ENCODE results near the gene ZNF423.

ZNF423 gene

DNA sequence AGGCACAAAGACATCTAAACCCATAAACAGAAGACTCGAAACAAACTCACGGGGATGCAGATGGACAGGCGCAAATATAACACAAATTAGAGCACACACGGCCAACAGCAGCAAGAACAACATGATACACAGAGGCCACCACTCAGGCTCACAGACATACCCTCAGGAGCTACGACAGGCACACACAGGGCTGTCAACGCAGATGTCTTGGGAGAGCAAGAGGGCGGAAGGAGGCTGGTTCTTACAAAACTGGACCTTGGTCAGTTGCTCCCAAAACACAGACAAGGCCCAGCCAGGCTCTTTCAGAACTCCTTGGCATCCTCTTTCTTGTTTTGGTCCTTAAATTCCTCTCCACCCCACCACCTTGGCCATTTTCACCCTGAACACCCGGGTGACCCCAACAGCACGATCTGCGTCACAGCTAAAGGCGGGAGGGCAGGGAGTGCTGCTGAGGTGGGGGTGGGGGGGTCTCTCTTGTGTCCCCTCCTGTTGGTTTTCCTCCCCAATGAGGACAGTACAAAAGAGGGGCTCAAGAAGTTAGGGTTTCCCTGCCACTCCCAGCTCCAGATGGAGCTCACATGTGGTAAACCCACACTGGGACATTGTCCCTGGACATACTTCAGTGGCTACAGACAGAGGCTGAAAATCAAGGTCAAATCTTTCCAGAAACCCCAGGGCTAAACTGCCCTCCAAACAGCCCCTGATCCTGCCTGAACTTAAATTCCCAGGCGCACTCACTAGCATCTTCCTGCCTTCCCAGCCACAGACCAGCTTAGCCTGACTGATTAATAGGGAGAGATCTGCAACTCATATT, 261.0 kb downstream of the ZNF423 start:
- no peak for DNase-seq

DNA sequence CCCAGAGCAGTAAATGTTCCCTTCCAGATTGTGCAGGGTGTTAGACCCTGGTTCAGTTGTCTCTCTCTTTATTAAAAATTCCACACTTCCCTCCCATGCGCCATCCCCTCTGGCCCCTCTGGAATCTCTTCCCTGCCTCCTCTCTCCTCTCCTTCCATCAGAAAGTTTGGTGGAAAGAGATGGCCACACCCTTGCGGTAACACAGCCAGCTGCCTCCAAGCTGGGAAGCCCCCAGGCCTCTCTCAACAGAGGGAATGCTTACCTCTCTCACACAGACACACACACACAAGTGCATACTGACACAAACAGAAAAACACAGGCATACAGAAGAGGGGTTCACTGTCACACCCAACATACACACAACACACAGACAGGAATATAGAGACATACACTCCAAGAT, 261.8 kb downstream of the ZNF423 start:
- DNase-seq = no peak

DNA sequence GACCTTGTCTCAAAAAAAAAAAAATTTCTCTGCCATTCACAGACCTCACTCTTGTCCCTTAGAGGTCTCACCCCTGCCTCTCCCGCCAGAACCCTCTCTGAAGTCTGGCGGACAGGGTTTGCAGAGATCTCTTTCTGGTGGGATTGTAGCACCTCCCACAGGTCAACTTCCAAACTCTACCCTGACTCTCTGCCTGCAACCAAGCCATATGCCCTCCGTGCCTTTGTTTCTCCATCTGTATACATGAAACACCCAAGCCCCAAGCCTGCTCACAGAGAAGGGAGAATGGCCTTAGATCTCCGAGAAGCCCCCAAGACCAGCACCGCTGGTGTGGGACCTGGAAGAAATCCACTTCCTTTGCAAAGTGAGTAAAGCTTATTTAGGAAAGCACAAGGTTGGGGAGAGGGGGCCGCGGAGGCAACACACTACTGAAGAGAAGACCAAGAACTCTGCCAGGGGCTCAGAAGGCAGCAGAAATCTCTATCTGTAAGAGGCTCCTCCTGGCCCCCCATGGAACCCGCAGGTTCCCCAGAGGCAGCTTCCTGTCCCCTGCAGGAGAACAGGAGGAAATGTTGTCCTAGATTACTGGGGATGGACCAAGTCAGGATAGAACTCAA, 262.4 kb downstream of the ZNF423 start:
- no peak for DNase-seq

DNA sequence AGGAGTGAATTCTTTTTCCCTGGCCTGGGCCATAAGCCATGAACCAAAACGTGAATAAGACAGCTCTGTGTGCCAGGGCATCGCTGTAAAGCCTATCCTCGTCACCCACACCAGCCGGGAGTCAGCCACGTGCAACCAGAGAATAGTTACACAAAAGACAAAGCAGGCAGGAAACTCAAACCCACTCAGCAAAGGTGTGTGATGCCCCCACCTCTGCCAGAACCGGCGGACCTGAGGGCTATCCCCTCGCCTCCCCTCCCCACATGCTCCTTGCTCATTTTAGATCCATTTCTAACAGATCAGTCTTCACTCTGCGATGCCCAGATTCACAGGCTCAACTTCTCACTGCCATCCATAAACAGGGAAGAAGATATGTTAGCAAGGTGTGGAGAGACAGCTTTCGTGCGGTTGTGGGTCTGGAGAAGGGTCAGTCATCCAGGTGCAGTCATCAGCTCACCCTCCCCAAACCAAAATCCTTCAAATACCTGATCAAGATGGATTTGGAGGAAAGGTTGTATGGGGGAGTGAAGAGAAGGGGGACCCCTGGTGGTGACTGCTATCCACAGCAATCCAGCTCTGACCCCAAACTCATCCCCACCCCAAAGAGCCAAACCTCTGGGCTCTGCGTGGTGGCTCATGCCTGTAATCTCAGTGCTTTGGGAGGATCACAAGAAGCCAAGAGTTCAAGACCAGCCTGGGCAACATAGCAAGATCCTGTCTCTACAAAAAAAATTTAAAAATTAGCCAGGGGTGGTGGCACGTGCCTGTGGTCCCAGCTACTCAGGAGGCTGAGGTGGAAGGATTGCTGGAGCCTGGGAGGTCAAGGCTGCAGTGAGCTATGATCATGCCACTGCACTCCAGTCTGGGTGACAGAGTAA, 263.1 kb downstream of the ZNF423 start:
- peak; percentile 31 for DNase-seq

DNA sequence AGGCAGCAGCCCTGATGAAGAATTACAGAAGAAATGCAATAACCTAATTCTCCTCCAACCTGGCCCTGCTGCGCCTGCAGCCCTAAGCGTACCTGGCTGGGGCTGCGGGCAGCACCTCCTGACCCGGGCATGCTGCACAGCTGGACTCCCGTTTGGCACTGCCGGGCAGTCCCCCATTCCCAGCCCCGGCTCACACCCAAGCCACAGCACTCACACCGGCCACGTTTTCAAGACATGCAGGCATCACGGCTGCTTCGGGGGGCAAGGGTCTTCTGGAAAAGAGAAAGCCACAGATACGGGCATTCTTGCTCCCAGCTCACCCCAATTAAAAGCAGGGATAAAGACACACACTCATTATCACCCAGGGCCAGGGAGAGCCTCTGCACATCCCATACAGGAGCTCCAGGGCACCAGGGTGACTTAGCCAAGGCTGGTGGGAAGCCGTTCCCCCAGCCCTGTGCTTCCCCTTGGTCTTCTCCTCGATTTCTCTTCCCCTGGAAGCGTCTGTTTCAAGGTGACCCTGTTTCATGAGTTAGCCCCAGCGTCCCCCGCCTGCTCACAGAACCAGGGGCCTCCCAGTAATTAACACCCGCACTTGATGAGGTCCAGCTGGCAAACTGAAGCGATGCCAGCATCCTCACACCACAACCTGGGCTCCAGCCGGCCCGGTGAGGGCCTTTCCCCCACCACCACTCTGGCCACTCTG, 265.6 kb downstream of the ZNF423 start:
- no peak for DNase-seq

DNA sequence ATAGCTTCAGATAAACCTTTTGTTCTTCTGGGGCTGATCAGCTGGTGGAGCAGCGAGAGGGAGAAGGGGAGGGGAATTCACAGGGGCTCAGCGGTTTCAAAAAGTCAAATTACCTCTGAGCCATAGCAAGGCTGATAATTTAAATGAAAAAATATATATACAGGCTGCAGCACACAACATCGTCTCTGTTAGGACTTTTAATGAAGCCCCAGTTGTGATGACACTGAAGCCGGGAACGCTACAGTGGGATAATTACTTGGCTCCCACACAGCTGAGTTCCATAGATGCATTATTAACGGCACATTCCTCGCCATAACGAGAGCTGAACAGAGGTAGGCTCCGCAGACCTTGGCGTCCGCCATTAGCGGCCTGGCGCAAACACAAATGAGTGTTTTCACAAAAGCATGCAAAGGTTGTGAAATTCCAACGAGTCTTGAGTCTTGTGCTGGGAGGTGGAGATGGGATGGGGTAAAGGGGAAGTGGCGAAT, 266.3 kb downstream of the ZNF423 start:
- no peak for DNase-seq

DNA sequence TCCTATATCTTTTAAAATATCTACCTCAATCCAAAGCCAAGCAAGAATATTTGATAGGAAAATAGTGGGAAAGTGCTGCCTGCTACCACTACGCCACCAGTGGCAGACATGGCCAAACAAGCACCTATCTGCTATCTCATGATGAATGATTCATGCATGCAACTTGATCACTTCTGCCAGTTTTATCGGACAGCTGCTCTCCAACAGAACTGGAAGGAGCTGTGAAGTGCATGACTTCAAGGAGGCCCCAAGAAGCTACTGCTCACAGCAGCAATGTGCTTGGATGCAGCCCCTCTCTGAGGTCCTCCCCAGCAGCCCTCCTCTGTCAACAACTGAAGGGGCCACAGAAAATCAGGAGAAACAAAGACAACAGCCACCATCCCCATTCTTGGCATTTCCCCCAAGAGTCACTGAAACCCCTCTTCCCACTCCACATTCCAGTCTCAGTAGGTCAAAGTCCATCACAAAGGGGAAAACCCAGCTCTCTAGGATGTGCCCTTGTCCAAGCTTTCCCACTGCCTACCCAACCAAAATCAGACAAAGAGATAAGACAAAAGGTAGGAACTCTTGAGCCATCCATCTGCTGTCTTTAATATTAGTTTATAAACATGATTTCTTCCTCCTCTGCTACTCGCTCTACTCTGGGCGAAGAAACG, 267.1 kb downstream of the ZNF423 start:
- DNase-seq = no peak

DNA sequence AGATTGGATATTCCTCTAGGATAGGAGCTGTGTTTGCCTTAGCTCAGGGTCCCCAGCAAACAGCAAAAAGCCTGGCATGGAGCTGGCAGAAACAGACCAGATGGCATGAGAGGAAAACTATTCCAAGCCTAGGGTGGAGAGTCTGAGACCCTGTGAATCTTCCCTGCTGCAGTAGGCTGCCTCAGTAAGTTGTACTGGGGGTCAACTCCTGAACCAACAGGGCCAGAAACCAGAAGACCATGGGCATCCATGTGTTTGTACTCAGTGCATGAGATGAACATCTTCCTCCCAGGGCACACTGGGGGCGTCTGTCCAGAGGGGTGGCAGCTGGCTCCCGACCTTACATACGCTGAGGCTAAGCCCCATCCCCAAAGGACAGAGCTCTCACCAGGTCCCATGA, 267.9 kb downstream of the ZNF423 start:
- no peak for DNase-seq

DNA sequence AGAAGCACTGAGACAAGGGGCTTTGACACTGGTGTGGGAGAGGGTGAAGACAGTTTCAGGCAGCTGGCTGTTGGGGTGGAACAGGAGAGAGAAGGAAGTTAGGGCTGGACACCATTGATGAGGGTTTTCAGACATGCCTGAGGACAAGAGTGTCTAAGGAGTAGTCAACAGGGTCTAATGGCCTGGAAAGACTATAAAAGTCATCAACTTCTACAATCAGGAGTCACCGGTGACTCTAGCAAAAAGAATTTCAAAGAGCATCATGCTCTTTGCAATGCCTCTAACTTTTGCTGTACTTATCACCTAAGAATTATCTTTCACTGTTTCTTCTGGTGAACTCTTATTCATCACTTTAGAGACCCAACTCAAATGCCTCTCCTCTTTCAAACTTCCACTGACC, 268.4 kb downstream of the ZNF423 start:
- no peak for DNase-seq

DNA sequence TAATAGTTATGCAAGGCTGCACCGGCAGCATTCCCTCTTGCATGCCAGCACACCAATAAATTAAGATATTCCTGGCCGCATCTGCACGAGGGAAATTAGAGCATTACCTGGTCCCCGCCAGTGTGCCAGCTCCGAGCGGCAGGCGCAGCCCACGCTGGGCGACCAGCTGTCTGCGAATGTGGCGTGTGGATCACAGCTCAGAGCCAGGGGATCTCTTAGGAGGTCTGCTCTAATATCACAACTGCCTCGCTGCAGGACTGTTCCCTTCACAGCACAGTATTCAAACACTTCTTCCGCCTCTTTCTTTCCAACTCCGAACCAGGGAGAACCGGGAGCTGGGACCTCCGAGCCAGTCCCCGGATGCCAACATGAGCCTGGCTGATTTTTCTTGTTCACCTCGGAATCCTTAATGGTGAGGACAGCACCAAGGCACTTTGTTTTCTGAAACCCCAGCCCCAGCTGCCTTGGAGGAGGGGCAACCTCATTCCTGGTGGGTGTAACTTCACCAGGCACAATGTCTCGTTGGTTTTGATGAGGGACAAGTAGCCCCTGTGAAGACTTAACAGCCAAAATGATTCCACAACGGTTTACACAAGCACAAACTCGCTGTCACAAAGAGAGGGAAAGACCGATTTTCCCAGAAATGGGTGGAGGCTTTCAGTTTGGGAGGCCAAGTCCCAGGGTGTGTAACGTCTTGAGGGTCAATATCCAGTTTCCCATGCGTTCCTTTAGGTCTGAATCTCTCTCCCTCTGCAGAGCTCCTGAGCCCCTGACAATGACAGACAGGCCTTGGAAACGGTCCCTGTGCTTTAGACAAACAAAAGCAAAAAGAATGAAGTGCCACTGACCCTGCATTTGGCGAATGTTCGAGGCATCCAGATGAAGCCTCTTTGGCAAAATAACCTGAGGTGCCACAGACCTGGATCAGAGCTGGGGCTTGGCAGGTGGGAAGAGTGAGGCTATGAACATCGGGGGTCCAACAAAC, 269.2 kb downstream of the ZNF423 start:
- no peak for DNase-seq

DNA sequence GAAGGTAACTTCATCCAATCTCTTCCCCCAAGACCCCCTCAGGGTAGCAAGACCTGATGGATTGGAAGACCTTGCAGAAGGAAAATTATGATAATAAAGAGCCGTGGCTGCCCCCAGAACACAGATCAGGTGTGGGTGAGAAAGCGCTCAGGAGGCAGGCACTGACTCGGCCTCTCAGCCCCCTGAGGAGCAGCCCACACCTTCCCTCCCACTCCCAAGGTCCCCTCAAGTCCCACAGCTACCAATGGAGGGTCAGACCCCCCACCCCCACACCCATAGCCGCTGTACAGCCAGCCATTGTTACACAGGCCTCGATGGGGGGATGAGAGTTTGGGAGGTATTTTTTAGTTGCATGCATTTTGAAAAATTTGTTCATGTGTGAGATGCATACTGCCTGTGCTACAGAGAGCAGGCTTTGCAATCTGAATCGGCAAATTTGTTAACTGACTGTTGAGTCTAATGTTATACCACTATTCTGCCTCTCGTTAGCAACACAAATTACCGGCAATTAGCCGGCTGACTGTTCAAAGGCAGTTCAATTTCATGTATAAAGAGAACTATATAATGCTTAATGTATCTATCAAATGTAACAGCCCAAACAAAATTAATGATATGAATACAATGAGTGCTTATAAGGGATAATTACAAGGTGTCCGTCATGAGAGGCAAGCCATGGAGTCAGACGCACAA, 270.6 kb downstream of the ZNF423 start:
- no peak for DNase-seq

DNA sequence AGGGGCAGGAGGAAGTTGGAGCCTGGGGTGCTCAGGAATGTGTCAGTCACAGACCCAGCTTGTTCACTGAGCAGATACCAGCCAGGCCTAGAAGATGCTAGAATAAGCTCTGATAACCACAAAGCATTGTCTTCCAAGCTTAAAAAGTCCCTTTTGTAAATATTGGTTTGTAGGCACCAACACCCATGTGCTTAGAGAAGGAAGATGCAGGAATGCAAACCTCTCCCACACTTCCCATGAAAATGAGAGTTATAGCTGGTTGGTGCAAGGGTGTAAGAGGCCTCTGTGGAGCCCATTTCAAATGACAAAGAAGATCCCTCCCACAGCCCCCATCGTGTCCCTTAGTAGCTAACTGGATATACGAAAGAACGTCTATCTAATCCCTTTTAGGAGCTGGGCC, 272.0 kb downstream of the ZNF423 start:
- DNase-seq = no peak

DNA sequence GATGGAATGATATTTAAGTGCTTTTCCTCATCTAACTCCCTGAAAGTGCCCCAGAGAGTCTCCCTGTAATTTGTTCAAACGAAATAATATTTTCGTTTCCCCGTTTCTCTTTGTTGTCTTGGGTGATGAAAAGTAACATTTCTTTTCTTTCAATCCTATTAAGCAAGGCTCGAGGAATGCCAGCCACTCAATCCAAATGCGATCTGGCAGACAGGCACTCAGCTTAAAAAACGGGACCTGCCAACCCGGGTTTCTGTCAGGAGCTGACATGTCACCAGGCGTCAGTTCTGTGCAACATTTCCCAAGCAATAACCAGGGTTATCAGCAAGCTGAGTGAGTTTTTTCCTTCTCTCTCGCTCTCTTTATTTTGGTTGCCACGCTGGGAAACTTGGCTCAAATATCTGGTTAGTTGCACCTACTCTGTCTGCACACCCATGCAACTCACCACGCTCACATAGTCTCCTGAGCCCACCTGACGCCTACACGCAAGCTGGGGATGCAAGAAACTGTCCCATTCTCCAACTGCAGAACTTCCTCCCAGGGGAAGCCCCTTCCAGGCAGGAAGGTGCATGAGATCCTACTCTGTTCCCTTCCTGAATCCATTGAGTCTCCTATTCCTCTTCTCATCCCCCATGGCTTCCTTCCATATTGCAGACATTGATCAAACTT, 274.1 kb downstream of the ZNF423 start:
- no peak for DNase-seq

DNA sequence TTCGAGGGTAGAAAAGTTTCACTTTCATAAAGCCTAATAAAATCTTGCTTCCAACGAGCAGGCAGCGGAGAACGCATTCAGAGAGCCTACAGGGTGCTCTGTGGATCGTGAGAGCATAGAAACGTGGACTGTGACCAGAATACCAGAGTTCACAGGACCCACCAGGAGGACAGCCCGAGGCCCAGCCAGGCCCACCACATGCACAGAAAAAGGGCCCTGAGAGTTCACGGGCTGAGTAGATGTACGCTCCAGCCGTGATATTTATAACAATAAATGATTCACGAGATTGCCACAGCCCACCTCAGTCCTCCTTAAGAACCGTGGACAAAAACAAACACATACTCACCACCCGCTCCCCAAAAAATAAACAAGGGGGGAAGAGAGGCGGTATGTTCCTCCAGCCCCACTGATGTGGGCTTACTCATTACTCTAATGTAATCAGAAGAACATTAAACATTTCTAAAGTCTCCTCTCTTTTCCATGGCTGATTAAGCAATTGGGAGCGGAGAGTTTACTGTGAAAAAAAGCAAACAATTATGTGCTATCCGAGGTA, 275.1 kb downstream of the ZNF423 start:
- no peak for DNase-seq

DNA sequence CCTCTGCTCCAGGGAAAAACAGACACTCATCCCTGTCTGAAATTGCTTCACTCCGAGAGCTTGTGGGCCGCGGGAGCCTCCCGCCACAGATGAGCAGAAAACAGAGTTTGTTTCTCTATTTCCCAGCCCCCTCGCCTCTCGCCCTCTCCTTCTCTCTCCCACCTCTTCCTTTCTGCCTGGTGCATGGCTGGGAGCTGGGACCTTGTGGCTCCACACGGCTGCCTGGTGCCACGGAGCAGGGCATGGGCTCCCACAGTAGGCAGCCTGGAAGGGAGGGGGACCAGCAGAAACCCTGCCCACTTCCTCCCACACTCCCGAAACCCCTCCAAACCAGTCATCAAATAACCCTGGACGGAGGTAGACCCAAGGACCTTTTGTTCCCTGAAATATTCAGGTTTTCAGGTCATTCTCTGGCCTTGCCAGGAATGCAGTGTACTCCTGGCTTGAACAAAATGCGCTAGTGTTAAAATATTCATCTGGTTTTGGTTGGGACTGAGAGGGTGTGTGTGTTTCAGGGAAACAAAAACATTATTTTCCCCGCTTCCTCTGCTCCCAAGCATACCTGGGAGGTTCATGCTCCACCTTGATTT, 277.4 kb downstream of the ZNF423 start:
- no peak for DNase-seq

DNA sequence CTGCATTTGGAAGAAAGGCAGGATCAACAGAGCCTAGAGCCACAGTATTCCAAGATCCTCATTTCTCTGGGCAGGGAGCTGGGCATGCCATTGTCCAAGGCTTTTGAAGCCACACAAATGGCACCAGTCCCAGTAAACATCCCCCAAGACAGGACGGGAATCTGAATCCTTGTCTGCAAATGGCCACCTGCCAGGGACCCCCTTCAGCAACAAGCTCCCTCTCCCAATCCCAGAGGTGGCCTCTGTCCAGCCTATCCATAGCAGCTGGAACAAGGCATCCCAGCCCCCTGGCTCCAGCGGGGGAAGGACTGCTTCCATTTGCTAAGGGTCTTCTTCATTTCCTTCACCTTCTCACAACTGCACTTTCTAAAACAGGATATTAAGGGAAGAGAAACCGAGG, 277.9 kb downstream of the ZNF423 start:
- DNase-seq = no peak

DNA sequence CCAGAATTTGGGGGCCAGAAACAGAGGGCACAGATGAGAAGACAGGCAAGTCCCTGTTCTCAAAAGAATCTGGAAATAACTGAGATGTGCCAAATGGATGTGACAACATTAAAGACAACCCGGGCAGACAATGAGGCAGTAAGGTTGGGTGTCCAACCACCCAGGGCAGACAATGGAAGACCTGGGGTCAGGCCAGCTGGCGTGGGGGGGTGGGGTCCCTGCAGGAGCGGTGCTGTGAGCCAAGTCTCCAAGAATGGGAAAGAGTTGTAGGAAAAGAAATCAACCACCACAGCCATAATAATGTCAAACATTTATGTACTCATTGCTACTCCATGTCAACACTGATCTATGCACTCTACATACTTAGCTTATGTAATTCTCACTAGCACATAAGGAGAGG, 279.0 kb downstream of the ZNF423 start:
- DNase-seq = no peak

DNA sequence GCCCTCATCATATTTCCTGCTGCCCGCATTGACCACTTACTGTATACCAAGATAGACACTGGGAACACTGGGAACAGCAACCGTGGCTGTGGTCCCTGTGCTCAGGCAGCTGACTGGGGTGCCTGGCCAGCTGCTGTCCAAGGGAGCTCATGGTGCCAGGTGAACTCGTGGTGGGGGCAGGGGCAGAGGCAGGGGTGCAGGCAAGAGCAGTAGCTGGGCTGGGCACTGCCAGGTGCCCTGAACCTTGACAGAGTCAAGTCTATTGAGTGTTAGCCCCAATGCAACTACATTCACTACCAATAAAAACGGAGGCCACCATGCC, 279.8 kb downstream of the ZNF423 start:
- DNase-seq = no peak

Measured in activated naive CD4-positive, alpha-beta T cell treated with anti-CD3 and anti-CD28 coated beads, Interleukin-2, amount 50 U/mL, for 16 hours (primary cell).